Measurements from ENCODE around the gene TFB1M.

TFB1M gene

DNA sequence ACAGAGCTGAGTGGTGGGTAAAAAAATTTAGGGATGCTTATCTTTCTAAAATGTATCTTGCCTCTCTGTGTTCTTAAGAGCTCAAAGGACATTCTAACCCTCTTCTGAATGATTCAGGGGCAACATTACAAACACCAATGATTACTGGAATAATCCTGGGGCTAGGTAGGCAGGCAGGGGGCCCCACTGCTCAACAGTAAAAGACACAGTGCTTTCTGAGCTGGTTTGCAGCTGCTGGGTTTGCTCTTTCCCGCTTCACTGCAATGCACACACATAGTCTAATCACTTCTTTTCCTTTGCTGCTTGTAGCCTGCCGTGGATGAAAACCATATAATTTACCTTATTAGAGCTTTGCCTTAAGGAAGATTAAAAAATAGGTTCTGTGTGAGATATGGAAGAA is 26.5 kb downstream of the TFB1M start (continued):
- TF ChIP-seq, protein P1, sequence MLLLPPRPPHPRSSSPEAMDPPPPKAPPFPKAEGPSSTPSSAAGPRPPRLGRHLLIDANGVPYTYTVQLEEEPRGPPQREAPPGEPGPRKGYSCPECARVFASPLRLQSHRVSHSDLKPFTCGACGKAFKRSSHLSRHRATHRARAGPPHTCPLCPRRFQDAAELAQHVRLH (tag by site-specific recombination; IDR thresholded peaks at IDR 0.05), result no peak
- no peak for TF ChIP-seq KLF10 (tag by site-specific recombination; IDR thresholded peaks at IDR 0.05)

DNA sequence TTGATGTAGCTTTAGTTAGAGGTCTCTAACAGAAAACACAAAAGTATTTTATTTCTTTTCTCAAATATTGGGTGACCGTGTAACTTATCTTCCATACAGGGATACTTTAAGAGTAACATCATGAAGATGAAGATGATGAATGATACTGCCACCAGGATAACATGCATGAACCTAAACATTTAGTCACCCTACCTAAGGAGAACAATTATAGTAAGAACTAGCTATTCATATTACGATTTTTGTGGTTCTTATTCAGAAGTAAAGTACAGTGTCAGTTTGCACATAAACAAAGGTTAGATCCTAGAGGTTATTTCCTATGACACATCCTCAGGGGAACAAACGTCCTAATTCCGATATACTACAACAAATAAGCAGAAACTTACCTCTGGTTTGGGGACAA is 29.5 kb downstream of the TFB1M start:
- no peak overlapping the region for H3K4me3 ChIP-seq (ENCODE audit: low read depth, low read length)
- H3K9me3 ChIP-seq (ENCODE audit: control insufficient read depth, insufficient read depth, low read depth, low read length), result no peaks in the 10 kb centered on the region
- TF ChIP-seq ZNF792 (tag by site-specific recombination; IDR thresholded peaks at IDR 0.05), result no peak
- no peak for TF ChIP-seq ZNF223 (tag by site-specific recombination; IDR thresholded peaks at IDR 0.05)
- no peak for TF ChIP-seq ZNF664 (tag by site-specific recombination; IDR thresholded peaks at IDR 0.05)
- no peak for TF ChIP-seq ZNF529 (tag by site-specific recombination; IDR thresholded peaks at IDR 0.05; ENCODE audit: insufficient replicate concordance)
- no peak for TF ChIP-seq RBAK (tag by site-specific recombination; IDR thresholded peaks at IDR 0.05)
- TF ChIP-seq SP2 (tag by site-specific recombination; IDR thresholded peaks at IDR 0.05), result no peak
- no peak for TF ChIP-seq ZNF221 (tag by site-specific recombination; IDR thresholded peaks at IDR 0.05; ENCODE audit: borderline replicate concordance)
- no peak for TF ChIP-seq ZNF658 (tag by site-specific recombination; IDR thresholded peaks at IDR 0.05)
- TF ChIP-seq, protein P2, sequence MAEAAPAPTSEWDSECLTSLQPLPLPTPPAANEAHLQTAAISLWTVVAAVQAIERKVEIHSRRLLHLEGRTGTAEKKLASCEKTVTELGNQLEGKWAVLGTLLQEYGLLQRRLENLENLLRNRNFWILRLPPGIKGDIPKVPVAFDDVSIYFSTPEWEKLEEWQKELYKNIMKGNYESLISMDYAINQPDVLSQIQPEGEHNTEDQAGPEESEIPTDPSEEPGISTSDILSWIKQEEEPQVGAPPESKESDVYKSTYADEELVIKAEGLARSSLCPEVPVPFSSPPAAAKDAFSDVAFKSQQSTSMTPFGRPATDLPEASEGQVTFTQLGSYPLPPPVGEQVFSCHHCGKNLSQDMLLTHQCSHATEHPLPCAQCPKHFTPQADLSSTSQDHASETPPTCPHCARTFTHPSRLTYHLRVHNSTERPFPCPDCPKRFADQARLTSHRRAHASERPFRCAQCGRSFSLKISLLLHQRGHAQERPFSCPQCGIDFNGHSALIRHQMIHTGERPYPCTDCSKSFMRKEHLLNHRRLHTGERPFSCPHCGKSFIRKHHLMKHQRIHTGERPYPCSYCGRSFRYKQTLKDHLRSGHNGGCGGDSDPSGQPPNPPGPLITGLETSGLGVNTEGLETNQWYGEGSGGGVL (tag by site-specific recombination; IDR thresholded peaks at IDR 0.05), result no peak
- TF ChIP-seq ZNF274 (IDR thresholded peaks at IDR 0.05; ENCODE audit: low read length), result no peak
- TF ChIP-seq ZNF274 (tag by site-specific recombination; IDR thresholded peaks at IDR 0.05; ENCODE audit: borderline replicate concordance), result no peak
- TF ChIP-seq, protein P3, sequence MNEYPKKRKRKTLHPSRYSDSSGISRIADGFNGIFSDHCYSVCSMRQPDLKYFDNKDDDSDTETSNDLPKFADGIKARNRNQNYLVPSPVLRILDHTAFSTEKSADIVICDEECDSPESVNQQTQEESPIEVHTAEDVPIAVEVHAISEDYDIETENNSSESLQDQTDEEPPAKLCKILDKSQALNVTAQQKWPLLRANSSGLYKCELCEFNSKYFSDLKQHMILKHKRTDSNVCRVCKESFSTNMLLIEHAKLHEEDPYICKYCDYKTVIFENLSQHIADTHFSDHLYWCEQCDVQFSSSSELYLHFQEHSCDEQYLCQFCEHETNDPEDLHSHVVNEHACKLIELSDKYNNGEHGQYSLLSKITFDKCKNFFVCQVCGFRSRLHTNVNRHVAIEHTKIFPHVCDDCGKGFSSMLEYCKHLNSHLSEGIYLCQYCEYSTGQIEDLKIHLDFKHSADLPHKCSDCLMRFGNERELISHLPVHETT (tag by site-specific recombination; IDR thresholded peaks at IDR 0.05), result no peak
- TF ChIP-seq KLF1 (tag by site-specific recombination; IDR thresholded peaks at IDR 0.05), result no peak
- no peak for TF ChIP-seq ZNF791 (tag by site-specific recombination; IDR thresholded peaks at IDR 0.05)
- no peak for TF ChIP-seq KLF16 (tag by site-specific recombination; IDR thresholded peaks at IDR 0.05)
- TF ChIP-seq ZNF2 (tag by site-specific recombination; IDR thresholded peaks at IDR 0.05), result no peak
- no peak for TF ChIP-seq IKZF3 (tag by site-specific recombination; IDR thresholded peaks at IDR 0.05)
- TF ChIP-seq ZNF626 (tag by site-specific recombination; IDR thresholded peaks at IDR 0.05), result no peak
- TF ChIP-seq, protein P4, sequence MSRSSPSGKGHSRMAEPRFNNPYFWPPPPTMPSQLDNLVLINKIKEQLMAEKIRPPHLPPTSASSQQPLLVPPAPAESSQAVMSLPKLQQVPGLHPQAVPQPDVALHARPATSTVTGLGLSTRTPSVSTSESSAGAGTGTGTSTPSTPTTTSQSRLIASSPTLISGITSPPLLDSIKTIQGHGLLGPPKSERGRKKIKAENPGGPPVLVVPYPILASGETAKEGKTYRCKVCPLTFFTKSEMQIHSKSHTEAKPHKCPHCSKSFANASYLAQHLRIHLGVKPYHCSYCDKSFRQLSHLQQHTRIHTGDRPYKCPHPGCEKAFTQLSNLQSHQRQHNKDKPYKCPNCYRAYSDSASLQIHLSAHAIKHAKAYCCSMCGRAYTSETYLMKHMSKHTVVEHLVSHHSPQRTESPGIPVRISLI (tag by site-specific recombination; IDR thresholded peaks at IDR 0.05), result no peak
- TF ChIP-seq ZNF701 (tag by site-specific recombination; IDR thresholded peaks at IDR 0.05), result no peak
- TF ChIP-seq ZNF423 (tag by site-specific recombination; IDR thresholded peaks at IDR 0.05), result no peak
- ChIA-PET CTCF (interaction anchor here (0.8 to 1.2 kb wide), 2 partner anchors 8 to 17 kb away, joined by 4 read pairs; no protein-coding TSS in a partner anchor), POLR2A (no interaction called here)
- no peak overlapping the region for H3K27ac ChIP-seq (ENCODE audit: extremely low read depth, low read depth, low read length)
- no peaks in the 10 kb centered on the region for H3K4me1 ChIP-seq (ENCODE audit: control insufficient read depth, insufficient read depth, low read length)
- peaks cover 13 to 58% of the 10 kb centered on the region in 2 experiments for H3K36me3 ChIP-seq (ENCODE audit: control insufficient read depth in 2 of 2, insufficient read depth in 1 of 2, low read length in 2 of 2)
